Measurements from ENCODE around the gene CACNA1A.

The CACNA1A gene

GRCh38 chr19:13210941-13211340 is 295.3 kb downstream of the CACNA1A start:
- TF ChIP-seq, protein P1, sequence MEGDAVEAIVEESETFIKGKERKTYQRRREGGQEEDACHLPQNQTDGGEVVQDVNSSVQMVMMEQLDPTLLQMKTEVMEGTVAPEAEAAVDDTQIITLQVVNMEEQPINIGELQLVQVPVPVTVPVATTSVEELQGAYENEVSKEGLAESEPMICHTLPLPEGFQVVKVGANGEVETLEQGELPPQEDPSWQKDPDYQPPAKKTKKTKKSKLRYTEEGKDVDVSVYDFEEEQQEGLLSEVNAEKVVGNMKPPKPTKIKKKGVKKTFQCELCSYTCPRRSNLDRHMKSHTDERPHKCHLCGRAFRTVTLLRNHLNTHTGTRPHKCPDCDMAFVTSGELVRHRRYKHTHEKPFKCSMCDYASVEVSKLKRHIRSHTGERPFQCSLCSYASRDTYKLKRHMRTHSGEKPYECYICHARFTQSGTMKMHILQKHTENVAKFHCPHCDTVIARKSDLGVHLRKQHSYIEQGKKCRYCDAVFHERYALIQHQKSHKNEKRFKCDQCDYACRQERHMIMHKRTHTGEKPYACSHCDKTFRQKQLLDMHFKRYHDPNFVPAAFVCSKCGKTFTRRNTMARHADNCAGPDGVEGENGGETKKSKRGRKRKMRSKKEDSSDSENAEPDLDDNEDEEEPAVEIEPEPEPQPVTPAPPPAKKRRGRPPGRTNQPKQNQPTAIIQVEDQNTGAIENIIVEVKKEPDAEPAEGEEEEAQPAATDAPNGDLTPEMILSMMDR (conservative IDR thresholded peaks at IDR 0.05): no peak
- TF ChIP-seq ZFX (IDR thresholded peaks at IDR 0.05): no peak
- no peak overlapping the region for H3K27ac ChIP-seq

GRCh38 chr19:13210339-13210775 is 295.9 kb downstream of the CACNA1A start:
- no peak overlapping the region for H3K27ac ChIP-seq
- TF ChIP-seq ZFX (IDR thresholded peaks at IDR 0.05): no peak
- TF ChIP-seq, protein P1 (conservative IDR thresholded peaks at IDR 0.05): no peak

GRCh38 chr19:13209484-13210338 is 296.6 kb downstream of the CACNA1A start:
- no peak overlapping the region for H3K27ac ChIP-seq

GRCh38 chr19:13208672-13209483 is 297.4 kb downstream of the CACNA1A start:
- no peak overlapping the region for H3K27ac ChIP-seq
- TF ChIP-seq ZFX (IDR thresholded peaks at IDR 0.05): no peak
- TF ChIP-seq, protein P1 (conservative IDR thresholded peaks at IDR 0.05): no peak

More at GRCh38 chr19:13209484-13210338, 296.6 kb downstream of the CACNA1A start:
- TF ChIP-seq ZFX (IDR thresholded peaks at IDR 0.05): no peak
- TF ChIP-seq, protein P1 (conservative IDR thresholded peaks at IDR 0.05): no peak

- no peak overlapping the region for H3K27ac ChIP-seq
- TF ChIP-seq, protein P1 (conservative IDR thresholded peaks at IDR 0.05): no peak
- no peak for TF ChIP-seq ZFX (IDR thresholded peaks at IDR 0.05)
These were observed 298.2 kb downstream of the CACNA1A start for GRCh38 chr19:13207846-13208671.

GRCh38 chr19:13207237-13207845 is 298.9 kb downstream of the CACNA1A start:
- no peak overlapping the region for H3K27ac ChIP-seq
- TF ChIP-seq, protein P1 (conservative IDR thresholded peaks at IDR 0.05): no peak
- no peak for TF ChIP-seq ZFX (IDR thresholded peaks at IDR 0.05)

All from C4-2B (cell line).